ENCODE data around the gene LIPN.

Gene LIPN

GRCh38 chr10:88786032-88786770 lies 26.4 kb downstream of the LIPN start:
- no peak for DNase-seq

GRCh38 chr10:88787463-88787862 lies 27.6 kb downstream of the LIPN start:
- no peak for DNase-seq

- DNase-seq: no peak
Measured at GRCh38 chr10:88788924-88789323, 29.1 kb downstream of the LIPN start.

DNA sequence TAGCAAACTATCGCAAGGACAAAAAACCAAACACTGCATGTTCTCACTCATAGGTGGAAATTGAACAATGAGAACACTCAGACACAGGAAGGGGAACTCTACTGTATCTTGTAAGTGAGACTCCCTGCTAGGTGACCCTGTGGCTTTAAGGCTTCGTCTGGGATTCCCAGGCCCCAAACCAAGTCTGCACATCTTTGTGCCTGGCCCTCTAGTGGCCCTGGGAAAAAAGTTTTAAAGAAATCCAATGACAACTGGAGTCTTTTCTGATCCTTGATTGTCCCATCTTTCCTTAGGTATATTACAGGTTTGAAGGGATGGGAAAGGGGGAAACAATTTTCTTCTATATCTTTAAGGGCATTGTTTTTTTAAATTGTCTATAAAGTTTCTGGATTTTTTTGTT lies 32.1 kb downstream of the LIPN start:
- DNase-seq: no peak

DNA sequence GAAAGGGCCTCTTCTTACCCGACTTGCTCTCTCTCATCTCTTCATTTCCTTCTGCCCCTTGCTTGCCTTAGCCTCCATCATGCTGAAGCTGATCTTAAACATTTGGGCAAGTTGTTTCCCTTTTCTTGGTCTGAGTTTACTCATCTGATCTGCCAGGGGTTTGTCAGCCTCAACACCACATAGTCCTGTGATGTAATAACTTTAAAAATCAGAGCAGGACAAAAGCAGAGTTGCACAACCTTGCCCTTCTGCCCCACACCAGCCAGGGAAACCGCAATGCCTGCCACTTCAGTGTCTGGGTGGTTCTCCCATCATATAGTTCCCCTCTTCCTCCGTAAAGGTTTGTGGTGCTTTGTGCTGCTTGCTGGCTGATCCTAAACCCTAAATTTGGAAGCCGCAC lies 32.8 kb downstream of the LIPN start:
- DNase-seq: no peak

GRCh38 chr10:88793712-88794299 lies 34.0 kb downstream of the LIPN start:
- no peak for DNase-seq

- DNase-seq: no peak
Measured at GRCh38 chr10:88794731-88795130, 34.9 kb downstream of the LIPN start.

- DNase-seq: no peak
Measured at GRCh38 chr10:88800152-88801125, 40.6 kb downstream of the LIPN start.

- no peak for DNase-seq
Measured at GRCh38 chr10:88802523-88803285, 42.9 kb downstream of the LIPN start, which contains the start of gene LIPM. TSS of gene LIPM (plus strand) at chr10:88802730. CDS start at chr10:88802897, 167 bp downstream.

- no peak for DNase-seq
Measured at GRCh38 chr10:88803641-88804040, 43.8 kb downstream of the LIPN start.

GRCh38 chr10:88804083-88804812 lies 44.4 kb downstream of the LIPN start:
- DNase-seq: no peak

- DNase-seq: no peak
Measured at GRCh38 chr10:88805361-88805760, 45.5 kb downstream of the LIPN start.

- DNase-seq: no peak
Measured at GRCh38 chr10:88805924-88806323, 46.1 kb downstream of the LIPN start.

DNA sequence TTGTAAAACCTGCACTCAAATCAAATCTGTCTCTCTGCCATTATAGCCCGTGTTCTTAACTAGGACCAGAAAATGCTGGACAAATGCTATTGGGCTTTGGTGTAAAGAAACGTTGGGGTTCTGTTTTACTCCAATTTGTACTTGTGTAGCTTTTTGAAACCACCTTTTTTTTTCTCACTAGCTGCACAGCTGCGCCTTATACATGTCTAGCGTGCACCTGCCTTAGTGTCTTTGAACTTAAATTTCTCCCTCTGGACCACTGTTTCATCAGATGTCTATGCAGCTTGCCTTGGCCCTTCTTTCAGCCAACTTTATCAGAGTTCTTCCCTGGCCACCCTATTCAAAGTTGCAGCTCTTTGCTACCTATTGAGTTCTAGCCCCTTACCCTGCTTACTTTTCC lies 49.8 kb downstream of the LIPN start:
- no peak for DNase-seq

GRCh38 chr10:88810196-88810961 lies 50.6 kb downstream of the LIPN start:
- peak; percentile 9 for DNase-seq

DNA sequence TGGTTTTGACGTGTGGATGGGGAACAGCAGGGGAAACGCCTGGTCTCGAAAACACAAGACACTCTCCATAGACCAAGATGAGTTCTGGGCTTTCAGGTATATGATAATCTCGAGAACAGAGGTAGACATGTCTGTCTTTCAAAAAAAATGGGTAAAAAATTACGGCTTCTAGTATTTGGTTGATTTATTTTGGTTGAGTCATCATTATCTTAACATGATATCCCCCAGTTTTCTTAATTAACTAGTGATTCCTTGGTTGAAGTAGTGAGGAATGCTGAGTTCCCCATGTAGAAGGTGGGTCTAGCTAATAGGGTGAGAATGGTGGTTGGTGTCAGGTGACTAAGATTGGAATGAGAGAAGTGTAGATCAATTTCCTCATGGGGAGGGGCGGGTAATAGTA lies 53.4 kb downstream of the LIPN start:
- no peak for DNase-seq

- no peak for DNase-seq
Measured at GRCh38 chr10:88819290-88819689, 59.5 kb downstream of the LIPN start.

GRCh38 chr10:88820748-88821401 lies 61.1 kb downstream of the LIPN start:
- no peak for DNase-seq

DNA sequence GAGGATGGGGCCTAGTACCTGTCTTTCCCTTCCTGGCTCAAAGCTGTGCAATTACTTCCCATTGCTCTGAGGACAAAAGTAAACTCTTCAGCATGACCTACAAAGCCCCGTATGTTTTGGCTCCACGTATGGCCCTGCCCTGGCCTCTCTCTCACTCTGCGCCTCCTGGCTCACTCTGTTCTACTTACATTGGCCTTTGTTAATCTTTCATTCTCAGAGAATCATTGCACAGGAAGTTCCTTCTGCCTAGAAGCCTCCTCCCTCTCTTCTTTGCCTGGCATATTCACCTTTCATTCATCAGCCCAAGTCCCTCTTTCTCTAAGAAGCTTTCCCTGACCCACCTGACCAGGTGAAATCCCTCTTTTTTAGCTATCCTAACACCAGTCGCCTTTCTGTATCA lies 66.6 kb downstream of the LIPN start:
- DNase-seq: no peak

DNA sequence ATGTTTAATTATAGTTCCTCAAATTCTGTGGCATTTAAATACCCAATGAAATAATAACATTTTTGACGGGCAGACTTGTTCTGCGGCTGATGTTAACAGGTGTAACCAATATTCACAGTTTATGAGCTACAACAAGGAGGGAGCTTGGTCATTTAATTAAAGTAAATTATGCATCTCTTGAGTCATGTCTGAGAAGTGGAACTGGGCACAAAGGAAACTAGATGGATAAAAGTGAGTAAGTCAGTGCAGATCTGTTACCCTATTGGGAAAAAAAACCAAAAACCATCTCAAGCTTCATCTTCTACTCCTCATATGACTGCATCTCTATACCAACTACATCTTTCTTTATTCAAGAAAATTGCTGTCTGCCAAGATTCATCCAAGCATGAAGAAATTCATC lies 67.9 kb downstream of the LIPN start:
- DNase-seq: no peak

DNA sequence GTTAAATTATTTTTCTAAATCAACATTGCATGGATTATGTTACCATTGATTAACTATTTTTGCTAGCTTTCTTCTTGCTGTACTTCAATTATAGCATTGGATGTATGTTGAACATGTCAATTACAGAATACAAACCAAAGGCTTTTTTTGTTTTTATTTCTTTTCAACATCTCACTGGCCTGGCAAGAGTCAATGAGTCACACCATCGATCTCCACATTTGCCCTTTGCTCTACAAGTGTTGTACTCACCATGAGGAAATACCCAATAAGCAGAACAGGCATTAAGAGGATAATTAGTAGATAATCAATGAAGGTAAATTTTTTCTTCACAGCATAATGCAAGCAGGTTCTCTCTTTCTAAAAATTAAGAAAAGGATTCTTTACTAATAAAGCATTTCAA lies 68.5 kb downstream of the LIPN start:
- DNase-seq: no peak

All from 8988T (cell line).